HG03159 (cell line): ENCODE data around the gene RPRML.
"Not testable (repeated sequence)": the region's sequence is repeated elsewhere in the genome, so short reads cannot be mapped to it uniquely, and the experiment has no call there.

Source experiments
- ATAC-seq: cut with Tn5 transposase; IDR thresholded peaks from one replicate; pipeline ENCODE4 v1.9.1; 2021; ENCODE audit warnings: mild to moderate bottlenecking, moderate library complexity; ENCODE audit not compliant: unreplicated experiment

Gene RPRML

DNA sequence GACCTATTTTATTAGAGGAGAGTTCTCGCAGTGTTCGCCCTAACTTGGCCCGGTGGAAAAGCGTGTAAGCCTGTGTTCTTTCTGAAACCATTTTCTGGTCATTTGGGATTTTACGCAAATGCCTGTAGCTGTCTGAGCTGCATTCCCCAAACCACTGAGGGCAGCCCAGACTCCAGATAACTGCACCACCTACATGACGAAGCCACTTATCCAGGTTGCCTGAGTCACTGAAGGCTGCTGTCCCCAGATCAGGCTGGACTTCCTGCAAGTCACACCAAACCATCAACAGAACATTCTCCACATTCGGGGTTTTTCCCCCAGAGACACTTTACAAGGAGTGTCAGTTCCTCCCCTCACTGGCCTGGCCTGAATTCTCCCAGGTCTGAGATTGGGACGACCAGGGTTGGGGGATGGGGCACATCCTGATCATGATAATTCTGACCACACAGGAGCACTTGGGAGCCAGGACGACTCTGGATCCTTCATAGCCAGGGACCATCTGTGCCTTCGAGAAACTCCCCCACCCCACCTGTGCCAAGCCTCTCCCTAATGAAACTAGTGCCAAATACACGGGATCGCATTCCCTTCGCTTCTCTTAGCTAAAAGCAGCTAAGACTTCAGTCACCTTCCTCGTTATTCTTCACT, 2.3 kb downstream of the RPRML start:
- ATAC-seq, result no peak

DNA sequence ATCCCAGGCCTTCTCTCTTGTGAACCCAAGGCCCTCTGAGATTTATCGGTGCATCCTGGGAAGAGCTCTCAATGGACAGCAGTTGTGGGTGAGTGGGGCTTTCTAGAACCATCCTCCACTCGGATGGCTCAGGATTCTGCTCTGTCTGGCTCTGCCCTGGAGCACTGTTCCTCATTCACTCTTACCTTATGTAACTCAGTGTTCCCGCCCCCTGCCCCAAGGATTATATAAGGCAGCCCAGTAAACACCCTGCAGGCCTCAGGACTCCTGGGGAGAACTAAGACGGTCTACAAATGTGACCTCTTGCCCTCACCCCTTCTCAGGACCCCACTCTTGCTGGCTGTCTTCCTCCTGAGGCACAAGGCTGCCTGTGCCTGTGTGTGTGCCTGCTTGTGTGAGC, 3.8 kb downstream of the RPRML start:
- no peak for ATAC-seq

DNA sequence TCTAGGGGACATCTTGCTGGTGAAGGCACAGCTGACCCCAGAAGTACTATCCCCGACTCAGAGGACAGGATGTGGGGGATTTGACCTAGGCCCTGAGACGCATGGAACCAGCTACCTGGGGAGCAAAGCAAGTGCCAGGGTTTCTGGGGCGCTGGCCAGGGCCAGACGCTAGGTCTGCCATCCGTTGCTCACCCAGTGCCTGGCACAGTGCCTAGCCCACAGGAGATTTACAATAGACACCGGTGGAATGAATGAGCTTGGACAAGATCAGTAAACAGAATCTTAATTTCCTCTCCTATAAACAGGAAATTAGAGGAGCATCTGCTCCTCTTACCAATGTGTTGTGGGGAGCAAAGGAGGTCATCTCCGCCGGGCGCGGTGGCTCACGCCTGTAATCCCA, 5.0 kb downstream of the RPRML start:
- ATAC-seq, result no peak

DNA sequence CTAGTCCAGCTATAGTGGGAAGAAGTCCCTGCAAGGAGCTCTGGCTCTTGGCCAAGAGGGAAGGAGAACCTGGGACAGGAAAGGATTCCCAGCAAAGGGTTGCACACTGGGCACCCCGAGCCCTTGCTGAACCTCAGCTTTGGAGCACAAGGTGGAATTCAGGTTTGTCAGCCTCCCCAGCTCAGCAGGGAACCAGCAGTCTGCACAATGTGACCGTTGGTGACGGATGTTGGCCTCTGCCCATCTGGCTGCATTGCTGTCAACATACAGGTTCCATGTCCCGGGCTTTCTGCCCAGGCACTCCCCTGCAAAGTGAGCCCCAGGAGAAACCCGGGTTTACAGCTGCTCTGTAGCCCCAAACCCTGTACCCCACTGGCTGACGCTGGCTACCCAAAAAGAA, 6.7 kb downstream of the RPRML start:
- no peak for ATAC-seq

DNA sequence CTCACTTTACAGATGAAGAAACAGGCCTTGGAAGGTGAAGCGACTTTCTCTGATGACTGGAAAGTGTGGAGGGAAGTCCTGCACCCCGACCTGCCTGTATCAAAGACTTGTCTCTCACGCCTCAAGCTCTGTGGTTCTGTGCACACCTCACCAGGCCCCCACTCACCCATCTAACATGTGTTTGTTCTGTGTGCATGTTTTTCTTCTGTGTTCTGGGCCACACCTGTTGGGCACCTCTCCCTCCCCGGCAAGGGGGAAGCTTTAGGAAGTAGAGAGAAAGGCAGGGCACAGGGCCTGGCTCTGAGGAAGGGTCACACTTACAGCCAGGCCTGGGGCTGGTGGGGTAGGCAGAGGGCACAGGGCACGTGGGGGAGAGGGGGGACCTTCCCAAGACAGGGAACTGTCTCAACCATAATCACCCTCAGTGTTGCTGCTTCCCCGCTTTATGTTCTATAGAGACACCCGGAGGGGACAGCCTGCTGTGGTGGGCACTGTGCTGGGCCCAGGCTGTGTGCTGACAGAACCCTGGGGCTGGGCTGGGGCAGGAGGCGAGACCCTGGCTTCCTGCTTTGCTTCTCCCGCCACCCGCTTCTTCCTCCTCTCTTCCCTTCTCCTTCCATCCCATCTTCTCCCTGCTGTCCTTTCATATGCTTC, 7.3 kb downstream of the RPRML start:
- no peak for ATAC-seq

DNA sequence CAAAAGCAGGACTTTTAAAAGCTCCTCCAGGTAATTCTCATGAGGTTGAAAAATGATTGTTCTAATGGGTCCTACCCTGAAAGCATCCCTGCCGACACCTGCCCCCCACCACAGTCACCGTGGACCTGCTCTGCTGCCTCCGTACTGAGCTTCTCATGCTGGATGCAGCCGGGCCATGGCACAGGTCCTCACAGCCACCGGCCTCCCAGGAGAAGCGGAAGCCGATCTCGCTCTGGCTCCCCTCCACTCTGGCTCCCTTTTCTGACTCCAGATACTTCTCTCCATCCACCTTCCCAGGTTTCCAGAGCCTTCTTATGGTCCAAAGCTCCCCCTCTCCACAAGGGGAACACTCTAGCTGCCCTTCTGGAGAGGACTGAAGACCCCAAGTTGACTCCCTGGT, 10.2 kb downstream of the RPRML start:
- ATAC-seq, result no peak

DNA sequence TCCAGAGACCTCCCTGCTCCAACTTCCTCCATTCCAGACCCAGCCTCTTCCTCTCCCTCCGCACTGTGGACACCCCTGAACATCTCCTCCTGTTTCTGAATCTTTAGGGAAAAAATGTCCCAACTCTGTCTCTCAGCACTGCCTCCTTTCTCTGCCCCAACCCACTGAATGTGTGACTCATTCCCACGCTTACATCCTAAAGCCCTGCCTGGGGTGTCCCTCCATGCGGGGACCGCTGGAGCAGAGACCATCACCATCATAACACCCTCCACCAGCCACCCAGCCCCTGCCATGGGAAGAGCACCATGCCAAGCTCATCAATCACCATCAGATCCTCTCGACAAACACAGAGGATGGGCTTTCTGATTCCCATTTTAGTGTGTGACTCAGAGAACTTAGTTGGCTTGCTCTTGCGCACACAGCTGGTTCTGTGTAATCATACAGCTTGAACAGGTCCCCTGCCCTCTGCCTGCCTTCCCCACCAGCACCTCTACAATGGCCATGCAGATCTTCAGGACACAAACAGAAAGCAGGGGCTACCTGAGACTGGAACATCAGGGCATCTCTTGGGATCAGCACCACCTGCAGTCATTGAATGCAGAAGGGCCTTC, 10.7 kb downstream of the RPRML start:
- no peak for ATAC-seq

DNA sequence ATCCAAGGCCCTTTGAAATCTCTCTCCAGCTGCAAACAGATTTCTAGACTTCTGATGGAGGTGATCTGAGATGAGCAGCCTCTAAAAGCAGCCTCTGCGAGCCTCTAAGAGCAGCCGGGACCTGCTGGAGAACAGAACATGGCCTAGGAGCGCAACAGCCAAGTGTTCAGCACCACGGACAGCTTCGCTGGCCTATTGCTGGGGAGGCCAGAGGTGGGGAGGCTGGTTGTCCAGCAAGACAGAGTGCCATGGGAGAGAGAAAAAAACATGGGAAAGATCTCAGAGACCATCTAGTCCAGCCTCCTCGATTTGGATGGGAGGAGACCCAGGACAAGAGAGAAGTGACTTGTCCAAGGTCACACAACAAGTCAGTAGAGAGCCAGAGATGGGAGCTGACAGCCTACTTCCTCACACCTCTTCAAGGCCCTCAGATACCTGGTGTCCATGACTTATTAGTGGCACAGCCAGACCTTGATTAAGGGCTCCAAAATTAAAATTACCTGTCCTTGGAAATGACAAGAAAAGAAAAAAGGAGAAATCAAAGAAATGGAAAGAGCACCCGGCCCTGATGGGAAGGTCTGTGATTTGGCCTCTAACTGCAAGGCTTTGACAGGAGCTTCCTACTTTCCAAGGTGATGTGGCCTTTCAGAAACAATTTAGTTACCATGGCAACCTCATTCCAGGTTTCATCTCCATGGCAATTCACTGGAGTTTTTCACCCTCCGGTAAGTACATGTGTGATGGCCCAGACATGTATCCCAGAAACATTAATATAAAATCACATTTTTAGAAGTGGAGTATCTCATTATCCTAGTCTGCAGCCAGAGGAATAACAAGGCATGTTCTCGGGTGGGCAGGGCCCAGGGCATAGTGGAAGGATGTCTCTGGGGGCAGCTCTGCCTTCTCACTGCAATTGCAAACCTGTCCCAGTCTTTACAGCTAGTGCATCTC, 14.5 kb downstream of the RPRML start:
- ATAC-seq, result no peak

DNA sequence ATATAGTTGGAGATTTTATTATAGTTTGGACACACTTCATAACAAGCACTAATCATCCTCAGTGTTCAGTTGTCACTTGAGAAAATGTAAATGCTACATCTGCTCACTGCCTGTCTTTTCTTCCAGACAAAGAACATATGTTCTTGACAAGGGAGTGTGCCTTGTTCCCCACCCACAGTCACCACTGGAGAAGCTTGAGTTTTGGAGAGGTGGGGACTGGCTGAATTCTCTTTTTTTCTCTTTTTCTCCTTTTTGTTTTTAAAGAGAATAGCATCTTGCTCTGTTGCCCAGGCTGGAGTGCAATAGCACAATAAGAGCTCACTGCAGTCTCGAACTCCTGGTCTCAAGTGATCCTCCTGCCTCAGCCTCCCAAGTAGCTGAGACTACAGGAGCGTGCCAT, 15.5 kb downstream of the RPRML start:
- ATAC-seq, result no peak

DNA sequence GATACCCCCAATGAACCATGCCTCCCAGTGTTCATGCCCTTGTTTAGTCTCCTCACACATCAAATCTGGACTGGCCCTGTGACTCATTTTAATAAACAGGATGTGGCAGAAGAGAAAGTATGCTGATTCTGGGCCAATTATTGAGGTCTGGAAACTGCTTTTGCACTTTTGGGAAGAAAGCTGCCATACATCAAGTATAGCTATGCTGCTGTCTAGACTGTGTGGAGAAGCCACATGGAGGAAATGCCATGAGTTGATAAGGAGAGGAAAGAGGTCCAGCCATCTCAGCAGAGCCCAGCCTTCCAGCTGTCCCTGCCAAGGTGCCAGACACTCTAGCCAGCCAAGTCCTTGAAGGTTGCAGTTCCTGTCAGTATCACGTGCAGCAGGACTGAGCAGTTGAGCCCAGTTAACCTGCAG, 16.7 kb downstream of the RPRML start:
- no peak for ATAC-seq

DNA sequence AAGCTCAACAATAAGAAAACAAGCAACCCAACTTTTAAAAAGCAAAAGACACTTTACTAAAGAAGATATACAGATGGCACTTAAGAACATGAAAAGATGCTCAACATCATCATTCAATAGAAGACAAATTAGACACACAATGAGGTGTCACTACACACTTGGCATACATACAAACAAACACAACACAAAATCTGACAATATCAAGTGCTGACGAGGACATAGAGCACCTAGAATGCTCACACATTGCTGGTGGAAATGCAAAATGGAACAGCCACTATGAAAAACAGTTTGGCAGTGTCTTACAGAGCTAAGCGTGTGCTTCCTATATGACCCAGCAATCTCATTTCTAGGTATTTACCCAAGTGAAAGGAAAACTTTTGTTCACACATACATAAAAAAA, 18.9 kb downstream of the RPRML start:
- no peak for ATAC-seq

DNA sequence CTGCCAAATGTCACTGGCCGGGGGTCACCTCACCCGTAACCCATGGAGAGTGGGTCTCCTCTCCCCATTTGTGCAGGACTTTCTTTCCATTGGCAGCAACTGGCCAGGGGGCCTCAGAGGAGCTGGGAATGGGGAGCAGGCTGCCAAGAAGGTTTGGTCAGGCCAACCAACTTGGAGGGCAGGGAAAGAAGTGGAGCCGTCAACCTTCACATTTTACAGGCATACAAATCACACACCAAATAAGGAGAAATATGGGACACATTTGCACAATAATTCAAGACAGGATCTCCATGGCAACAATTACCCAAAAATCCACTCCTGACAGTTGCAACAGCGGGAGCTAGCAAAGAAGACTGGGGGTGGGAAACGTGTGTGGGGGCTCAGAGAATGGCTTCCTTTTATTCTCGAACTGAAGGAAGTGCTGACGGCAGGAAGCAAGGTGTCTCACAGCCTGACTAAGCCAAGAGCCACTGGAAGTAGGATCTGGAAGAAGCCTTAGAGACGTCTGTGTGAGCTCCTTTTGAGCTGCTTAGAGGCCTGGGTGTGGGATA, 20.9 kb downstream of the RPRML start:
- ATAC-seq, result no peak

DNA sequence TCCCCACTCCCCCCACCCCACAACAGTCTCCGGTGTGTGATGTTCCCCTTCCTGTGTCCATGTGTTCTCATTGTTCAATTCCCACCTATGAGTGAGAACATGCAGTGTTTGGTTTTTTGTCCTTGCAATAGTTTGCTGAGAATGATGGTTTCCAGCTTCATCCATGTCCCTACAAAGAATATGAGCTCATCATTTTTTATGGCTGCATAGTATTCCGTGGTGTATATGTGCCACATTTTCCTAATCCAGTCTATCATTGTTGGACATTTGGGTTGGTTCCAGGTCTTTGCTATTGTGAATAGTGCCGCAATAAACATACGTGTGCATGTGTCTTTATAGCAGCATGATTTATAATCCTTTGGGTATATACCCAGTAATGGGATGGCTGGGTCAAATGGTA, 25.9 kb downstream of the RPRML start:
- ATAC-seq, result not testable (repeated sequence)

DNA sequence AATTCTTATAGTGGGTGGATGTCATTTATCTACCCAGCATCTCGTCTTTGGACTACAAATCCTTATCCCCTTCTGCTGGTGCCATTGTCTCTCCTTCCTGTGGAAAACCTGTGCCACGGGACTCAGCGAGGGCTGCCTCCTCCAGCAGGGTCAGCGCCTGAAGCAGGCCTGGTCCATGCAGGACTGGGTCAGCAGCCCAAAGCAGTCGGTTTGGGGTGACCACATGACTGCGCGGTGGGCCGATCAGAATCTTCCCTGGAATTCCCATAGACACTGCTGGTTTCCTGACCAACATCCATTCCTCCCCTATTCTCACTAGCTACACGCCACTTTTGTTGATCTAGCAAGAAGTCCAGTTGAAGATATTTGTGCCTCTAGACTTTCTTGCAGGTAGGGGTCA, 26.9 kb downstream of the RPRML start:
- ATAC-seq, result no peak

DNA sequence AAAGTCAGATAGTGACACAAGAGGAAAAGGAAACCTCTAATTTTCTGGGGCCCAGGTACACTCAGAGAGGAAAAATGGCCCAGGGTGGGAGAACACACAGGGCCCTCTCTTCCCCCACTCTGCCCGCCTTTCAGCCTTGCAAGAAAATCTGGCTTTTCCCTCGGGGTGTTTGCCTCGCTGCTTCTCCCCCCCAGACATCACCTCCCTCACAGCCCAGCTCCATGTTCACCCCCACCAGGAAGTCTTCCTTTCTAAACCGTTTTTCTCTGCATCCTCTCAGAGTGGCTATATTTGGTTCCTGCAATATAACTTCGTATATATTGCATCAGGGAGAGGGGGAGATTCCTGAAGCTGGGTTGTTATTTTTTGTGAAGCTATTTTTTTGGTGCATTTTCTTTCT, 27.3 kb downstream of the RPRML start:
- no peak for ATAC-seq

DNA sequence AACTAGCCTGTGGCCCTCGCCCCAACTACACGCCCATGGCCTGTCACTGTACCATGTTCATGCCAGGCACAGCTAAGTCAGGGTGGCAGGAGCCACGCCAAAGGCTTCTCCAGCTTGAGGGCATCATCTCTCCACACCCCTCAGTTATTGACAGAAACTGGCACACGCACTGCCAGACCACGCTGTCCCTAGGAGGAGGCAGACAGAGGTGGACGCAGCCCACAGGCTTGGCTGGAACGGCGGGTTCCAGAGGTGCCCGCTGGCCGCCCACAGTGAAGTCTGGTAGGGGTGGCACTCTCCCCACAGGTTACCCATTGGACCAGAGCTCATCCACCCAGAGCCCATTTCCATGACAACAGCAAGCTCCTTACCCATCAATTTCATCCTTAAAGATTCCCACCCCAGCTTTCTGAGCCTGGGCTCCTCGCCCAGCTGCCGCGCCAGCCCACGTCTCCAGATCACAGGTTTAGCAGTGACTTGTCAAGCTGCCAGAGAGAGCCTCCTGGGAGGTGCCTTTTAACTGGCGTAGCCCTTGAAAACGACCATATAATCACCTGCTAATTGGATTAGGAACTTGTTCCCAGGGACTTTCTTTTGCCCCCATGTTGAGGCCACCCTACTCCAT, 27.9 kb downstream of the RPRML start:
- ATAC-seq, result no peak

DNA sequence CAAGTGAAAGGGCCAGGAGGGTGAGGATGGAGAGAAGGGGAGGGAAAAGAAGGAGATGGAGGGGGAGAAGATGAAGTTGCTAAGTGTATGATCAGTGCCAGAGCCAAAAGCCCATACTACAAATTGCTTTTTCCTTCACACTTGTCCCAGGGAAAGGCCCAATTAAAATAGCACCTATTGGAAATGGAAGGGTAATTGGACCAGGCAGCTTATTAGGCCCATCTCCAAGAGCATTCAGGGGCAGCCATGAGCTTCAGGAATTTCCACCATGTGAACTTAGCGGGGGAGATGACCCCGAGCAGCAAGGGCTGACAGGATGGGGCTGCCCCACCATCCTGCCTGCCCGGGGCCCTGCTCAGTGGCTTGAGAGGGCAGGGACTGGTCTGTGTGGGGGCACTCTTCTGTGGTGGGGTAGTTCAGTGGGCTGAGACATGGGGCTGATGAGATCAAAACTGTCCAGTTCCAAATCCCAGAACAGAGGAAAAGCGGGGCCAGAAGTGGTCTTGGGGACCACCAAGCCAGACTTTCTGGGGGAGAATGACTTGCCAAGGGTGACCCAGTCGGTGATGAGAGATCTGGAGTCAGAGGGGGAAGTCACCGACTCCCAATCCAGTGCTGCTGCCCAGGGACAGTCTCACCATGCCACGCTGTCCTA, 28.6 kb downstream of the RPRML start:
- ATAC-seq, result no peak

DNA sequence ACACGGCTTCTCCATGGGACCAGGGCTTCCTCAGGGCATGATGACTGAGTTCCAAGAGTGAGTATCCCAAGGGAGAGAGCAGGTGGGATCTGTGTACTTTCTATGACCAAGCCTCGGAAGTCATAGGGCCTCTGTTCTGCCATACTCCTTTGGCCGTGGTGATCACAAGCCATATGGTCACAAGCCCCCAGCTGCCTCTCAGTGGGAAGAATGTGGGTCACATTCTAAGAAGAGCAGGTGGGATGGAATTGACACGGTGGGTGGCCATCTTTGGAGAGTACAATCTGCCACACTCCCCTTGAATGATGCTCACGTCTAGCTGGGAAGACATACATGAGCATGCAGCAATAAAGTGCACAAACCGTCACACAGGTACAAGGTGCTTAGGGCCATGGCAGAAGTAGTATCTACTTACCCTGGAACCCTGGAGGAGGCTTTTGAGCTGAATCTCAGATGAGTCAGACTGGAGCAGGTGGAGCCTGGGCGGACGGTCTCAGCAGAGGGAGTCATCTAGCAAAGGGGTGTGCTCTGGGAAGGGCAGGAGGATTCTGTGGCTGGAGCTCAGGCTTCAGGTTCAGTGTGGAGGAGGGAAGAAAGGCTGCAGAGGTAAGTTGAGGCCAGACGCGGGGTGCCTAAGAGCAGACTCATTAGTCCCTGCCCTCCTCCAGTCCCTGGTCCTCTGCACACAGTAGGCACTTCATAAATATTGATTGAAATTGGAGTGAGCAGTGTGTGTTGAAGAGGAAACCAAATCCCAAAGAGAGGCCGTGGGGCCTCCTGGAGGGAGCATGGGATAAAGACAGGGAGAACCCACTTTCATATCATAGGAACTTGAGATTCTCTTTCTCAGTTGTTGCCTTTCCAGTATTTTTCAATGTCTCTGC, 29.5 kb downstream of the RPRML start:
- no peak for ATAC-seq

DNA sequence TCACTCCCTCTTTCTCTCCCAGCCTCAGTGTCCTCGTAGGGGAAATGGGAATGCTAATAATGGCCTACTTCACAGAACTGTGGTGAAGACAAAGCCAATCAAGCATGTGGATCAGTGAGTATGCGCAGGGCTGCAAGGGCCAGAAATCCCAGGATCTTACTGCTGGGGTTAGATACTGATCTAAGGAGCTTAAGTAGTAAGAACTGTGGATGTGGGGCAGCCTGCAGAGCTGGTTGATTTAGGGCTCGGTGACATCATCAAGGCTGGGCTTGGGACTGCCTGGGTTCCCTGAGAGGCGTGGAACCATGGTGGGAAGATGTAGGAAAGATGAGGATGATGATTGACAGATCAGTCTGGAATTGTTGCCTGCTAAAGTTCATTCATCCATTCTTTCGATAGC, 30.5 kb downstream of the RPRML start:
- ATAC-seq, result no peak
